ENCODE measurements around the gene CYP2D6.
"Not testable (repeated sequence)": the region's sequence is repeated elsewhere in the genome, so short reads cannot be mapped to it uniquely, and the experiment has no call there.

DNA sequence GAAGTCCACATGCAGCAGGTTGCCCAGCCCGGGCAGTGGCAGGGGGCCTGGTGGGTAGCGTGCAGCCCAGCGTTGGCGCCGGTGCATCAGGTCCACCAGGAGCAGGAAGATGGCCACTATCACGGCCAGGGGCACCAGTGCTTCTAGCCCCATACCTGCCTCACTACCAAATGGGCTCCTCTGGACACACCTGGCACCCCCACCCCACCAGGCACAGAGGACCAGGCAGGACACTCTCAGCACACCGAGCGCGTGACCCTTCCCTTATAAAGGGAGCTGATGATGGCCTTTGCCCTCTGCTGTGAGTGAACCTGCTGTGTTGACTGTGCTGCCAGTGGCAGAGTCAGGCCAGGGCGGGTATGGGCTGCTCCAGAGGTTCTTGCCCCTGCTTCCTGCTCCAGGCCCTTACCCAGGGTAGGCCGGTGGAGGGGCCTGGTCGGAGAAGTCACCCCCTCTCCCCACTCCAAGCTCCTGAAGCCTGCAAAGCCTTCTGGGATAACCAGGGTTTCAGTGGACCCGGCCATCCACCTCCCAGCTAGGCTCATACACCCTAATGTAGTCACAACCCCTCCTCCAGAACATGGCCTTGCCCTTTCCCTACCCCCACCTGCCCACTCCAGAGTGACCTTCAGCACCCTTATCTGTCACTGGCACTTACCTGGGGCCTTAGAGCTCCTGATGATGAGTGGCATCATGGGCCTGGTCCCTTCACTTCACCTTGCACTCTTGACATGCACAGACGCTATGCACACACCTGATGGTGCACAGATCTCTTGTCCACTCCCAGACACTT is at the start of gene CYP2D6:
- TF ChIP-seq, protein P1, sequence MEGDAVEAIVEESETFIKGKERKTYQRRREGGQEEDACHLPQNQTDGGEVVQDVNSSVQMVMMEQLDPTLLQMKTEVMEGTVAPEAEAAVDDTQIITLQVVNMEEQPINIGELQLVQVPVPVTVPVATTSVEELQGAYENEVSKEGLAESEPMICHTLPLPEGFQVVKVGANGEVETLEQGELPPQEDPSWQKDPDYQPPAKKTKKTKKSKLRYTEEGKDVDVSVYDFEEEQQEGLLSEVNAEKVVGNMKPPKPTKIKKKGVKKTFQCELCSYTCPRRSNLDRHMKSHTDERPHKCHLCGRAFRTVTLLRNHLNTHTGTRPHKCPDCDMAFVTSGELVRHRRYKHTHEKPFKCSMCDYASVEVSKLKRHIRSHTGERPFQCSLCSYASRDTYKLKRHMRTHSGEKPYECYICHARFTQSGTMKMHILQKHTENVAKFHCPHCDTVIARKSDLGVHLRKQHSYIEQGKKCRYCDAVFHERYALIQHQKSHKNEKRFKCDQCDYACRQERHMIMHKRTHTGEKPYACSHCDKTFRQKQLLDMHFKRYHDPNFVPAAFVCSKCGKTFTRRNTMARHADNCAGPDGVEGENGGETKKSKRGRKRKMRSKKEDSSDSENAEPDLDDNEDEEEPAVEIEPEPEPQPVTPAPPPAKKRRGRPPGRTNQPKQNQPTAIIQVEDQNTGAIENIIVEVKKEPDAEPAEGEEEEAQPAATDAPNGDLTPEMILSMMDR (IDR thresholded peaks at IDR 0.05), result not testable (repeated sequence)
- TF ChIP-seq POLR2A (IDR thresholded peaks at IDR 0.05), result not testable (repeated sequence)
